ENCODE measurements around the gene ULK2. TPM values are rescaled to one million over a fixed set of nuclear protein-coding genes. Genes with fewer than 3 reads are reported as not detected.
A peak's percentile ranks its signal among the peaks of the same experiment; 100 is the strongest.

Gene ULK2
- total and polyA plus RNA-seq, 10 of the 15 experiments (the other 5 are each of a cell fraction or from before 2014, with no cell fraction given), result 0.29 to 5.3 (median 1.6) TPM

GRCh38 chr17:19787733-19788357 is 79.9 kb downstream of the ULK2 start (continued):
- TF ChIP-seq, protein P1, sequence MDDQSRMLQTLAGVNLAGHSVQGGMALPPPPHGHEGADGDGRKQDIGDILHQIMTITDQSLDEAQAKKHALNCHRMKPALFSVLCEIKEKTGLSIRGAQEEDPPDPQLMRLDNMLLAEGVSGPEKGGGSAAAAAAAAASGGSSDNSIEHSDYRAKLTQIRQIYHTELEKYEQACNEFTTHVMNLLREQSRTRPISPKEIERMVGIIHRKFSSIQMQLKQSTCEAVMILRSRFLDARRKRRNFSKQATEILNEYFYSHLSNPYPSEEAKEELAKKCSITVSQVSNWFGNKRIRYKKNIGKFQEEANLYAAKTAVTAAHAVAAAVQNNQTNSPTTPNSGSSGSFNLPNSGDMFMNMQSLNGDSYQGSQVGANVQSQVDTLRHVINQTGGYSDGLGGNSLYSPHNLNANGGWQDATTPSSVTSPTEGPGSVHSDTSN (IDR thresholded peaks at IDR 0.05; ENCODE audit: insufficient replicate concordance, low read depth, low read length), result no peak
- TF ChIP-seq, protein P2, sequence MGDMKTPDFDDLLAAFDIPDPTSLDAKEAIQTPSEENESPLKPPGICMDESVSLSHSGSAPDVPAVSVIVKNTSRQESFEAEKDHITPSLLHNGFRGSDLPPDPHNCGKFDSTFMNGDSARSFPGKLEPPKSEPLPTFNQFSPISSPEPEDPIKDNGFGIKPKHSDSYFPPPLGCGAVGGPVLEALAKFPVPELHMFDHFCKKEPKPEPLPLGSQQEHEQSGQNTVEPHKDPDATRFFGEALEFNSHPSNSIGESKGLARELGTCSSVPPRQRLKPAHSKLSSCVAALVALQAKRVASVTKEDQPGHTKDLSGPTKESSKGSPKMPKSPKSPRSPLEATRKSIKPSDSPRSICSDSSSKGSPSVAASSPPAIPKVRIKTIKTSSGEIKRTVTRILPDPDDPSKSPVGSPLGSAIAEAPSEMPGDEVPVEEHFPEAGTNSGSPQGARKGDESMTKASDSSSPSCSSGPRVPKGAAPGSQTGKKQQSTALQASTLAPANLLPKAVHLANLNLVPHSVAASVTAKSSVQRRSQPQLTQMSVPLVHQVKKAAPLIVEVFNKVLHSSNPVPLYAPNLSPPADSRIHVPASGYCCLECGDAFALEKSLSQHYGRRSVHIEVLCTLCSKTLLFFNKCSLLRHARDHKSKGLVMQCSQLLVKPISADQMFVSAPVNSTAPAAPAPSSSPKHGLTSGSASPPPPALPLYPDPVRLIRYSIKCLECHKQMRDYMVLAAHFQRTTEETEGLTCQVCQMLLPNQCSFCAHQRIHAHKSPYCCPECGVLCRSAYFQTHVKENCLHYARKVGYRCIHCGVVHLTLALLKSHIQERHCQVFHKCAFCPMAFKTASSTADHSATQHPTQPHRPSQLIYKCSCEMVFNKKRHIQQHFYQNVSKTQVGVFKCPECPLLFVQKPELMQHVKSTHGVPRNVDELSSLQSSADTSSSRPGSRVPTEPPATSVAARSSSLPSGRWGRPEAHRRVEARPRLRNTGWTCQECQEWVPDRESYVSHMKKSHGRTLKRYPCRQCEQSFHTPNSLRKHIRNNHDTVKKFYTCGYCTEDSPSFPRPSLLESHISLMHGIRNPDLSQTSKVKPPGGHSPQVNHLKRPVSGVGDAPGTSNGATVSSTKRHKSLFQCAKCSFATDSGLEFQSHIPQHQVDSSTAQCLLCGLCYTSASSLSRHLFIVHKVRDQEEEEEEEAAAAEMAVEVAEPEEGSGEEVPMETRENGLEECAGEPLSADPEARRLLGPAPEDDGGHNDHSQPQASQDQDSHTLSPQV (IDR thresholded peaks at IDR 0.05), result no peak
- TF ChIP-seq FOXK2 (IDR thresholded peaks at IDR 0.05) (no peak), SMAD5 (IDR thresholded peaks at IDR 0.05; ENCODE audit: low read depth) (no peak), HDGF (IDR thresholded peaks at IDR 0.05) (no peak)

DNA sequence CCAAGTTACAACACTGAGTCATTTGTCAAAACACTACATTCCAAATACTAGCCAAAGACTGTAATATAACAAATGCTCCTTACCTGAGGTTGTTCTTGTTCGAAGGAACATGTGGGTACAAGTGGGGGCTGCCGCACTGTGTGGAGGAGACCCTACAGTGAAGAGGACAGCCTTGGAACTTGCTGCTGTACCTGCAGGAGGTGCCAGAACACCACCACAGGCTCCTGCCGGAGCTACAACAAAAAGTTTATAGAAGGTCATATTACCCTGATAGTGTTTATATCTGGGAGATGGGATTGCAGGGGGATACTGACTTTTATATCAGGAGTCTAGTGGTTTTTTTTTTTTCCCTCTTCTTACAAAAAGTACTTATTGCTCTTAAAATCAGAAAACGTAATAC is 81.9 kb downstream of the ULK2 start:
- intact Hi-C loops (cut with micrococcal nuclease; ENCODE audit: unreplicated experiment), result no loop called here
- Histone ChIP-seq H4K20me1 (ENCODE audit: control insufficient read depth, insufficient read depth) (no peaks in the 10 kb centered on the region), H3K79me2 (ENCODE audit: control insufficient read depth, insufficient read depth, low read length) (no peaks in the 10 kb centered on the region), H3K4me2 (ENCODE audit: control insufficient read depth, insufficient read depth) (no peak overlapping the region), H3K9me3 (replicated peaks; ENCODE audit: control insufficient read depth, insufficient read depth, low read length) (no peaks in the 10 kb centered on the region), H3K4me3 (no peak overlapping the region), H3K36me3 (ENCODE audit: control insufficient read depth in 2 of 2, insufficient read depth in 2 of 2, low read length in 1 of 2) (no peaks in the 10 kb centered on the region), H3K27me3 (replicated peaks in 1 of 2; ENCODE audit: control insufficient read depth in 2 of 2, insufficient read depth in 2 of 2, low read length in 1 of 2) (no peaks in the 10 kb centered on the region), H3K27ac (ENCODE audit: control insufficient read depth, insufficient read depth) (no peak overlapping the region), H2AFZ (ENCODE audit: control insufficient read depth, low read depth, low read length) (no peak overlapping the region), H3K4me1 (ENCODE audit: control insufficient read depth, insufficient read depth, low read length) (no peaks in the 10 kb centered on the region), H3K9ac (ENCODE audit: control insufficient read depth, insufficient read depth, low read length) (no peak overlapping the region)
- 58% methylated on average over 4 of the region's 4 CpGs for WGBS (ENCODE audit: insufficient coverage, insufficient replicate concordance, low lambda C conversion rate, missing lambda C conversion rate)
- ChIA-PET RAD21 (ENCODE audit: unreplicated experiment) (no interaction called here), SMC1A (ENCODE audit: uncharacterized antibody, unreplicated experiment) (no interaction called here), POLR2A (no interaction called here), CTCF (no interaction called here)
- TF ChIP-seq RAD21 (IDR thresholded peaks at IDR 0.05; ENCODE audit: insufficient read depth, low read depth, low read length) (0 out of 2 replicates have a peak, but pooled peaks have one; percentile 12), BACH1 (IDR thresholded peaks at IDR 0.05; ENCODE audit: borderline replicate concordance) (no peak)
- TF ChIP-seq, protein P3, sequence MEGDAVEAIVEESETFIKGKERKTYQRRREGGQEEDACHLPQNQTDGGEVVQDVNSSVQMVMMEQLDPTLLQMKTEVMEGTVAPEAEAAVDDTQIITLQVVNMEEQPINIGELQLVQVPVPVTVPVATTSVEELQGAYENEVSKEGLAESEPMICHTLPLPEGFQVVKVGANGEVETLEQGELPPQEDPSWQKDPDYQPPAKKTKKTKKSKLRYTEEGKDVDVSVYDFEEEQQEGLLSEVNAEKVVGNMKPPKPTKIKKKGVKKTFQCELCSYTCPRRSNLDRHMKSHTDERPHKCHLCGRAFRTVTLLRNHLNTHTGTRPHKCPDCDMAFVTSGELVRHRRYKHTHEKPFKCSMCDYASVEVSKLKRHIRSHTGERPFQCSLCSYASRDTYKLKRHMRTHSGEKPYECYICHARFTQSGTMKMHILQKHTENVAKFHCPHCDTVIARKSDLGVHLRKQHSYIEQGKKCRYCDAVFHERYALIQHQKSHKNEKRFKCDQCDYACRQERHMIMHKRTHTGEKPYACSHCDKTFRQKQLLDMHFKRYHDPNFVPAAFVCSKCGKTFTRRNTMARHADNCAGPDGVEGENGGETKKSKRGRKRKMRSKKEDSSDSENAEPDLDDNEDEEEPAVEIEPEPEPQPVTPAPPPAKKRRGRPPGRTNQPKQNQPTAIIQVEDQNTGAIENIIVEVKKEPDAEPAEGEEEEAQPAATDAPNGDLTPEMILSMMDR (IDR thresholded peaks at IDR 0.05 in 2 of 3, conservative IDR thresholded peaks at IDR 0.05 in 1 of 3; ENCODE audit: control insufficient read depth in 2 of 3, extremely low read depth in 1 of 3, insufficient read depth in 1 of 3, low read depth in 3 of 3, low read length in 3 of 3), result 0 out of 6 replicates have a peak, but pooled peaks of 1 of the 3 experiments have one; percentile 2
- no TSS peak for BruUV-seq (replicated peaks)
- DNase-seq (ENCODE audit: low read depth, low spot score) (no peak), FAIRE-seq (no peak), ATAC-seq (no peak)
- in situ Hi-C loops (cut with MboI), result no loop called here
